OCI-LY1 (cell line): ENCODE data around the gene NPIPA5.
A peak's percentile ranks its signal among the peaks of the same experiment; 100 is the strongest.

Source experiments
- CTCF ChIP-seq: fragments of 200-600 bp; sonication (generic), shearing (Covaris generic); IDR thresholded peaks from 2 replicates; pipeline ENCODE4 v1.5.1; 2017; ENCODE audit warnings: mild to moderate bottlenecking, antibody characterized with exemption, low read length, moderate library complexity, mixed read lengths
- EZH2 ChIP-seq: fragments of 200-600 bp; sonication (generic), shearing (Covaris generic); IDR thresholded peaks from 2 replicates; pipeline ENCODE4 v1.8.0; 2017; ENCODE audit warnings: borderline replicate concordance, mixed run types, mild to moderate bottlenecking, antibody characterized with exemption, low read length, moderate library complexity, mixed read lengths

- TF ChIP-seq CTCF: peak; percentile 54
- no peak for TF ChIP-seq EZH2
Measured at GRCh38 chr16:15427648-15428239, 49.6 kb upstream of the NPIPA5 start.
